ENCODE results near the gene SAC3D1. TPM values are rescaled to one million over a fixed set of nuclear protein-coding genes. Genes with fewer than 3 reads are reported as not detected.

SAC3D1 gene
- polyA plus RNA-seq, 2 of the 4 experiments (the other 2 are of a cell fraction) = 12.9 to 29.0 TPM

DNA sequence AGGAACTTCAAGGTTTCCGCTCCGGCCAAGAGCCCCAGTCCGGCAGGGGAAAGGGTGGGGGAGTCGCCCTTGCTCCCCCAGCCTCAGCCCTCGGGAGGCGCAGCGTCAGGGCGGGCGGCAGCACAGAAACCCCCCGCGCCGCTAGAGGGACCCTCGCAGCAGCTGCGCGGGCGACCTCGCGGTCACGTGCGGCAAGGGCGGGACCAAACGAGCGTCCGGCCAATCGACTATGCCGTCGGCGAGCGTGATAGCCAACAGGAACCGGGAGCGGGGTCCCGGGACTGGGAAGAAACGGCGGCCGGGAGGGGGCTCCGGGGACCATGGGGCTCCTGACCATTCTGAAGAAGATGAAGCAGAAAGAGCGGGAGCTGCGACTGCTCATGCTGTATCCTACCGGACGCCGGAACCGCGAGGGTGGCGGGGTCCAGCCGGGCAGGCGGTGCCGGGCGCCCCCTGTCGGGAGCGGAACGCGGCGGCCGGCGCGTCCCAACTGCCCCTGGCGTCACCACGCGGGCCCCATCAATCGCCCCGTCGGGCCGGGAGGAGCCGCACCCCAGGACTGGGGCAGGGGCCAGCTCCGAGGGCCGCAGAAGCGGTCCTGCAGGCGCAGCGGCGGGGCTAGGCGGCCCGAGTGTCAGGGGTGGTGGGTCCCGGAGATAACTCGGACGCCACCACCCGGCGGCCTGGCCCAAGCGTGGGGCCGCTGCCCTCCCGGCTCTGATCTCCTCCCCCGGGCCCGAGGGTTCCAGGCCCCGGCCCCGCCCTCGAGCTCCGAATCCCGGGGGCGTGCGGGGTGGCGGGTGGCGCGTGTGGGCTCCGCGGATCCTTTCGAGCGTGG lies 26.9 kb upstream of the SAC3D1 start, which contains the start of gene ARL2:
TSS of gene ARL2 (plus strand) at position 273 of the 838 bp plus-strand sequence. CDS start at position 321, 48 bp downstream.
- Histone ChIP-seq H3K4me2 (peak within 1 kb of the TSS; percentile 74), H3K4me3 (peak within 1 kb of the TSS; percentile 65), H3K27ac (peak within 1 kb of the TSS; percentile 95 to 97), H3K4me1 (peaks cover 26% of the 10 kb centered on the region), H3K9me3 (no peaks in the 10 kb centered on the region)
- WGBS (ENCODE audit: missing lambda C conversion rate) = 2% methylated on average over 25 of the region's 96 CpGs
- DNase-seq (ENCODE audit: low read depth in 1 of 2, low spot score in 1 of 2) = peak; percentile 91 to 94
- peak; percentile 90 to 92 for ATAC-seq
- CTCF ChIA-PET = interaction anchor here (0.7 to 8.0 kb wide), 72 partner anchors 8 to 252 kb away, joined by 3 to 97 read pairs (median 6); partner anchors contain the start of genes BATF2, CDC42BPG, CDCA5 and EHD1
- no peak for FAIRE-seq
- TF ChIP-seq SMC3 (IDR thresholded peaks at IDR 0.05) (peak; percentile 41; the same call in 2 of the 3 replicates), FOSL2 (IDR thresholded peaks at IDR 0.05) (no peak), FOSL2 (CRISPR knock-in tag; IDR thresholded peaks at IDR 0.05) (no peak), JUNB (IDR thresholded peaks at IDR 0.05) (no peak), RAD21 (conservative IDR thresholded peaks at IDR 0.05 in 1 of 2, IDR thresholded peaks at IDR 0.05 in 1 of 2) (peak; percentile 15 to 53; a peak in 3 of 5 replicates), EP300 (IDR thresholded peaks at IDR 0.05) (no peak), HOXB5 (CRISPR knock-in tag; IDR thresholded peaks at IDR 0.05) (peak; percentile 73), POLR2A (IDR thresholded peaks at IDR 0.05; ENCODE audit: low read length) (peak; percentile 26), BHLHE40 (IDR thresholded peaks at IDR 0.05; ENCODE audit: low read depth, low read length) (peak; percentile 87), JUN (IDR thresholded peaks at IDR 0.05) (peak; percentile 23 to 87; a peak in 4 of 5 replicates), NPAS2 (CRISPR knock-in tag; IDR thresholded peaks at IDR 0.05; ENCODE audit: borderline replicate concordance) (0 out of 2 replicates have a peak, but pooled peaks have one; percentile 10), HOXB13 (CRISPR knock-in tag; IDR thresholded peaks at IDR 0.05; ENCODE audit: low read depth) (no peak), MAZ (IDR thresholded peaks at IDR 0.05; ENCODE audit: borderline replicate concordance, low read depth, low read length) (no peak; the same call in 1 of the 2 replicates)
- TF ChIP-seq, protein P1, sequence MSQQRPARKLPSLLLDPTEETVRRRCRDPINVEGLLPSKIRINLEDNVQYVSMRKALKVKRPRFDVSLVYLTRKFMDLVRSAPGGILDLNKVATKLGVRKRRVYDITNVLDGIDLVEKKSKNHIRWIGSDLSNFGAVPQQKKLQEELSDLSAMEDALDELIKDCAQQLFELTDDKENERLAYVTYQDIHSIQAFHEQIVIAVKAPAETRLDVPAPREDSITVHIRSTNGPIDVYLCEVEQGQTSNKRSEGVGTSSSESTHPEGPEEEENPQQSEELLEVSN (IDR thresholded peaks at IDR 0.05; ENCODE audit: borderline replicate concordance, low read depth) = peak; percentile 85; the same call in 1 of the 2 replicates
- TF ChIP-seq, protein P2, sequence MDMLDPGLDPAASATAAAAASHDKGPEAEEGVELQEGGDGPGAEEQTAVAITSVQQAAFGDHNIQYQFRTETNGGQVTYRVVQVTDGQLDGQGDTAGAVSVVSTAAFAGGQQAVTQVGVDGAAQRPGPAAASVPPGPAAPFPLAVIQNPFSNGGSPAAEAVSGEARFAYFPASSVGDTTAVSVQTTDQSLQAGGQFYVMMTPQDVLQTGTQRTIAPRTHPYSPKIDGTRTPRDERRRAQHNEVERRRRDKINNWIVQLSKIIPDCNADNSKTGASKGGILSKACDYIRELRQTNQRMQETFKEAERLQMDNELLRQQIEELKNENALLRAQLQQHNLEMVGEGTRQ (IDR thresholded peaks at IDR 0.05) = peak; percentile 97
- TF ChIP-seq, protein P3, sequence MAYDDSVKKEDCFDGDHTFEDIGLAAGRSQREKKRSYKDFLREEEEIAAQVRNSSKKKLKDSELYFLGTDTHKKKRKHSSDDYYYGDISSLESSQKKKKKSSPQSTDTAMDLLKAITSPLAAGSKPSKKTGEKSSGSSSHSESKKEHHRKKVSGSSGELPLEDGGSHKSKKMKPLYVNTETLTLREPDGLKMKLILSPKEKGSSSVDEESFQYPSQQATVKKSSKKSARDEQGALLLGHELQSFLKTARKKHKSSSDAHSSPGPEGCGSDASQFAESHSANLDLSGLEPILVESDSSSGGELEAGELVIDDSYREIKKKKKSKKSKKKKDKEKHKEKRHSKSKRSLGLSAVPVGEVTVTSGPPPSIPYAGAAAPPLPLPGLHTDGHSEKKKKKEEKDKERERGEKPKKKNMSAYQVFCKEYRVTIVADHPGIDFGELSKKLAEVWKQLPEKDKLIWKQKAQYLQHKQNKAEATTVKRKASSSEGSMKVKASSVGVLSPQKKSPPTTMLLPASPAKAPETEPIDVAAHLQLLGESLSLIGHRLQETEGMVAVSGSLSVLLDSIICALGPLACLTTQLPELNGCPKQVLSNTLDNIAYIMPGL (CRISPR knock-in tag; IDR thresholded peaks at IDR 0.05; ENCODE audit: borderline replicate concordance) = peak; percentile 94
- TF ChIP-seq, protein P4, sequence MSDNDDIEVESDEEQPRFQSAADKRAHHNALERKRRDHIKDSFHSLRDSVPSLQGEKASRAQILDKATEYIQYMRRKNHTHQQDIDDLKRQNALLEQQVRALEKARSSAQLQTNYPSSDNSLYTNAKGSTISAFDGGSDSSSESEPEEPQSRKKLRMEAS (IDR thresholded peaks at IDR 0.05) = peak; percentile 88
- TF ChIP-seq, protein P5, sequence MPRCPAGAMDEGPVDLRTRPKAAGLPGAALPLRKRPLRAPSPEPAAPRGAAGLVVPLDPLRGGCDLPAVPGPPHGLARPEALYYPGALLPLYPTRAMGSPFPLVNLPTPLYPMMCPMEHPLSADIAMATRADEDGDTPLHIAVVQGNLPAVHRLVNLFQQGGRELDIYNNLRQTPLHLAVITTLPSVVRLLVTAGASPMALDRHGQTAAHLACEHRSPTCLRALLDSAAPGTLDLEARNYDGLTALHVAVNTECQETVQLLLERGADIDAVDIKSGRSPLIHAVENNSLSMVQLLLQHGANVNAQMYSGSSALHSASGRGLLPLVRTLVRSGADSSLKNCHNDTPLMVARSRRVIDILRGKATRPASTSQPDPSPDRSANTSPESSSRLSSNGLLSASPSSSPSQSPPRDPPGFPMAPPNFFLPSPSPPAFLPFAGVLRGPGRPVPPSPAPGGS (IDR thresholded peaks at IDR 0.05) = peak; percentile 38; the same call in 1 of the 3 replicates
- TF ChIP-seq, protein P6, sequence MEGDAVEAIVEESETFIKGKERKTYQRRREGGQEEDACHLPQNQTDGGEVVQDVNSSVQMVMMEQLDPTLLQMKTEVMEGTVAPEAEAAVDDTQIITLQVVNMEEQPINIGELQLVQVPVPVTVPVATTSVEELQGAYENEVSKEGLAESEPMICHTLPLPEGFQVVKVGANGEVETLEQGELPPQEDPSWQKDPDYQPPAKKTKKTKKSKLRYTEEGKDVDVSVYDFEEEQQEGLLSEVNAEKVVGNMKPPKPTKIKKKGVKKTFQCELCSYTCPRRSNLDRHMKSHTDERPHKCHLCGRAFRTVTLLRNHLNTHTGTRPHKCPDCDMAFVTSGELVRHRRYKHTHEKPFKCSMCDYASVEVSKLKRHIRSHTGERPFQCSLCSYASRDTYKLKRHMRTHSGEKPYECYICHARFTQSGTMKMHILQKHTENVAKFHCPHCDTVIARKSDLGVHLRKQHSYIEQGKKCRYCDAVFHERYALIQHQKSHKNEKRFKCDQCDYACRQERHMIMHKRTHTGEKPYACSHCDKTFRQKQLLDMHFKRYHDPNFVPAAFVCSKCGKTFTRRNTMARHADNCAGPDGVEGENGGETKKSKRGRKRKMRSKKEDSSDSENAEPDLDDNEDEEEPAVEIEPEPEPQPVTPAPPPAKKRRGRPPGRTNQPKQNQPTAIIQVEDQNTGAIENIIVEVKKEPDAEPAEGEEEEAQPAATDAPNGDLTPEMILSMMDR (IDR thresholded peaks at IDR 0.05) = peak; percentile 80
- POLR2A ChIA-PET = interaction anchor here (0.8 to 1.2 kb wide), 5 partner anchors 18 to 178 kb away, joined by 3 to 4 read pairs (median 3); partner anchors contain the start of genes BATF2, CDC42BPG, MAJIN and TM7SF2
